Measurements from ENCODE around the gene SERPINB3. TPM values are rescaled to one million over a fixed set of nuclear protein-coding genes. Genes with fewer than 3 reads are reported as not detected.

Gene SERPINB3
- 0.10 to 0.18 TPM (median 0.13 TPM) in 4 of 5 replicates, not detected in the other for total RNA-seq (2022; extraction: Qiagen RNA extraction; ENCODE audit: low read depth)

GRCh38 chr18:63661750-63662149 is at the start of gene SERPINB3:
TSS of gene SERPINB3 (minus strand) at chr18:63661893. CDS start at chr18:63661216, 677 bp downstream.

GRCh38 chr18:63702660-63703059 is 41.0 kb upstream of the SERPINB3 start, which contains the start of gene SERPINB11:
TSS of gene SERPINB11 (plus strand) at chr18:63702960. CDS start at chr18:63710194, 7,234 bp downstream.

GRCh38 chr18:63644142-63644541 is 17.6 kb downstream of the SERPINB3 start, which contains the start of gene SERPINB4:
TSS of gene SERPINB4 (minus strand) at chr18:63644256. CDS start at chr18:63643577, 679 bp downstream.

Other genes starting within 250 kb of the SERPINB3 start
- gene VPS4B, start 239.4 kb downstream of the SERPINB3 start, total RNA-seq (2022; extraction: Qiagen RNA extraction; ENCODE audit: low read depth) = 19.4 to 24.0 TPM (median 22.1 TPM) in 5 replicates
- gene SERPINB5, start 184.9 kb downstream of the SERPINB3 start, total RNA-seq (2022; extraction: Qiagen RNA extraction; ENCODE audit: low read depth) = 0.08 to 0.20 TPM (median 0.11 TPM) in 5 replicates
- gene SERPINB12, start 119.5 kb downstream of the SERPINB3 start, total RNA-seq (2022; extraction: Qiagen RNA extraction; ENCODE audit: low read depth) = not detected in 5 replicates
- not detected in 5 replicates for gene SERPINB13, start 74.5 kb downstream of the SERPINB3 start, total RNA-seq (2022; extraction: Qiagen RNA extraction; ENCODE audit: low read depth)
- gene SERPINB4, start 17.6 kb downstream of the SERPINB3 start, total RNA-seq (2022; extraction: Qiagen RNA extraction; ENCODE audit: low read depth) = 0.12 to 0.28 TPM (median 0.18 TPM) in 5 replicates
- gene SERPINB11, start 41.1 kb upstream of the SERPINB3 start, total RNA-seq (2022; extraction: Qiagen RNA extraction; ENCODE audit: low read depth) = 0.07 to 0.08 TPM in 2 of 5 replicates, not detected in the others
- gene SERPINB7, start 113.5 kb upstream of the SERPINB3 start, total RNA-seq (2022; extraction: Qiagen RNA extraction; ENCODE audit: low read depth) = 1.5 to 2.9 TPM (median 2.9 TPM) in 5 replicates
- gene SERPINB2, start 225.8 kb upstream of the SERPINB3 start, total RNA-seq (2022; extraction: Qiagen RNA extraction; ENCODE audit: low read depth) = 0.05 to 0.08 TPM in 2 of 5 replicates, not detected in the others
- gene SERPINB10, start 246.1 kb upstream of the SERPINB3 start, total RNA-seq (2022; extraction: Qiagen RNA extraction; ENCODE audit: low read depth) = 0.22 TPM in 1 of 5 replicates, not detected in the others

Data from A549 treated with DMSO at 1 μM for 4 hours (cell line).